Measurements from ENCODE around the gene SNCAIP.

Gene SNCAIP

GRCh38 chr5:122465994-122466393 is 154.0 kb downstream of the SNCAIP start:
- no peak for DNase-seq (ENCODE audit: insufficient read length, low spot score)
- no peak for TF ChIP-seq CTCF (IDR thresholded peaks at IDR 0.05; ENCODE audit: insufficient read depth, missing control alignments)
- no peak for FAIRE-seq

GRCh38 chr5:122468351-122469116 is 156.5 kb downstream of the SNCAIP start:
- TF ChIP-seq CTCF (IDR thresholded peaks at IDR 0.05; ENCODE audit: insufficient read depth, missing control alignments) = no peak
- DNase-seq (ENCODE audit: insufficient read length, low spot score) = no peak
- no peak for FAIRE-seq

- FAIRE-seq (no peak), DNase-seq (ENCODE audit: insufficient read length, low spot score) (no peak)
- TF ChIP-seq CTCF (IDR thresholded peaks at IDR 0.05; ENCODE audit: insufficient read depth, missing control alignments) = no peak
These were observed 157.4 kb downstream of the SNCAIP start for GRCh38 chr5:122469384-122469919.

- DNase-seq (ENCODE audit: insufficient read length, low spot score) (no peak), FAIRE-seq (no peak)
- TF ChIP-seq CTCF (IDR thresholded peaks at IDR 0.05; ENCODE audit: insufficient read depth, missing control alignments) = no peak
These were observed 158.3 kb downstream of the SNCAIP start for GRCh38 chr5:122470365-122470764.

GRCh38 chr5:122471031-122471751 is 159.2 kb downstream of the SNCAIP start:
- TF ChIP-seq CTCF (IDR thresholded peaks at IDR 0.05; ENCODE audit: insufficient read depth, missing control alignments) = no peak
- FAIRE-seq (no peak), DNase-seq (ENCODE audit: insufficient read length, low spot score) (no peak)

GRCh38 chr5:122471752-122472061 is 159.7 kb downstream of the SNCAIP start:
- no peak for TF ChIP-seq CTCF (IDR thresholded peaks at IDR 0.05; ENCODE audit: insufficient read depth, missing control alignments)
- no peak for FAIRE-seq
- DNase-seq (ENCODE audit: insufficient read length, low spot score) = no peak

All from D721Med (cell line).